ENCODE data around the gene ZNF473.

ZNF473 gene

DNA sequence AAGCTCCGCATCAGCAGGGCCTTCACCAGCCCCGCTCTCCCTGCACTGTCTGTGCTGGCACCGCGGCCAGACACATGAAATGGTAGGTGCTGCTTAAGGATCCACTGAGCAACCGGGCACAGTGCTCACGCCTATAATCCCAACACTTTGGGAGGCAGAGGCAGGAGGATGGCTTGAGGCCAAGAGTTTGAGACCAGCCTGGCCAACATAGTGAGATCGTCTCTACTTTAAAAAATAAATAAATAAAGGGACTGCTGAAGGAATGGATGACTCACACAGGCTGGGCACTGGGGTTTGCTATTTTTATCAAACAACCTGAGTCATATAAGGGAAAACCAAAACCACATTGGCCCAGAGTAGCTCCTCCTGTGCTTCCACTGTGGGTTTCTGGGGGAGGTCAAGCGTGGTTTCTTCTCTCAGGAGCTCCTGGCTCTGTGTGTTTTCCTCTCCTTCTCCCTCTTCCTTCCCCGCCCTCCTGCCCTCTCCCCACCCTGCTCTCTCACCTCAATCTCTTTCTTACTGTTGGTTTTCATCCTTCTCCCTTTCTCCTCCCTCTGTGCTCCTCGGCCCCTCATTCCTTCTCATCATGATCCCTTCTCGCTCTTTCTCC, 21.9 kb upstream of the ZNF473 start:
- DNase-seq: peak; percentile 58

GRCh38 chr19:50005428-50005827, 20.4 kb upstream of the ZNF473 start:
- no peak for DNase-seq

- no peak for DNase-seq
Measured at GRCh38 chr19:50007170-50007569, 18.6 kb upstream of the ZNF473 start.

GRCh38 chr19:50007947-50008346, 17.9 kb upstream of the ZNF473 start:
- no peak for DNase-seq

- peak; percentile 55 for DNase-seq
Measured at GRCh38 chr19:50008532-50008931, 17.3 kb upstream of the ZNF473 start.

DNA sequence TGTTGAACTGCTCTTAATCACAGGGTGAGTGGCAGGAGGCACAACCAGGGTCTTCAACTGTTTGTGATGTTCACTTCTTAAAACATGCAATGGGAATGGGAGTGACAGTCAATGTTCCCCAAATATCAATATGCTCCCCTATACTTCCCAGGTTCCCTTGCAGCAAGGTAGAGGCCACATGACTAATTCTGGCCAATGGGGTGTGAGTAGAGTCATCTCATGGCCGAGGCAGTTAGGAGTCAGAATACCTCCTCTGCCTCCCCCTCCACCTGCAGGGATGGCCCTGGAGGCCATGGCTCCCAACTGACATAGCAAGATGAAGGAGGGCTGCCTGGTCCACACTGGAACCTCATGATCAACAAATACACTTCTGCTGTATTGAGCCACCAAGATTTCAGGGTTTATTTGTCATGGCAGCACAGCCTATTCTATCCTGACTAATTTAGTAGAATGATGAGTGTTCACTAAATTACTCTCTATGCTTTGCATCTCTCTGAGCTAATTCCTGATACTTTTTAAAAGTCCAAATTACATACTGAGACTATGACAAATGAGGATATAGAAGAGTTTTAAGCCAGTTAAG, 9.5 kb upstream of the ZNF473 start:
- DNase-seq: no peak

GRCh38 chr19:50020481-50020880, 5.3 kb upstream of the ZNF473 start:
- DNase-seq: no peak

DNA sequence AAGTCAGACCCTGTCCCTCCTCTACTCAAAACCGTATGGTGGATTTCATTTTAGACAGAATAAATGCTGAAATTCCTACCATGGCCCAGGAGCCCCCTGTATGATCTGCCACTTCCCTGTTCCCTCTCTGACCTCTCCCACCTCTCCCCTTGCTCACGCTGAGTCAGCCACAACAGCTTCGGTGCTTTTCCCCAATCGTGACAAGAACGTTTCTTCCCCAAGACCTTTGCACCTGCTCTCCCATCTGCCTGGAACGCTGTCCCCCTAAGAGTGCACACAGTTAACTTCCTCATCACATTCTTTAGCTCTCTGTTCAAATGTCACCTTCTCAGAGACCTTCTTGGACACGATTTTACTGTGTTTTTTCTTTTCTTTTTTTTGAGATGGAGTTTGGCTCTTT, 3.0 kb upstream of the ZNF473 start:
- no peak for DNase-seq

GRCh38 chr19:50024719-50025021, 1.1 kb upstream of the ZNF473 start:
- no peak for DNase-seq

GRCh38 chr19:50025022-50025793, 597 bp upstream of the ZNF473 start, which contains the start of gene VRK3:
TSS of gene VRK3 (minus strand) at chr19:50025372. CDS start at chr19:50016162, 9,210 bp downstream.
- peak; percentile 79 for DNase-seq

GRCh38 chr19:50026550-50026906, 723 bp downstream of the ZNF473 start:
- no peak for DNase-seq

DNA sequence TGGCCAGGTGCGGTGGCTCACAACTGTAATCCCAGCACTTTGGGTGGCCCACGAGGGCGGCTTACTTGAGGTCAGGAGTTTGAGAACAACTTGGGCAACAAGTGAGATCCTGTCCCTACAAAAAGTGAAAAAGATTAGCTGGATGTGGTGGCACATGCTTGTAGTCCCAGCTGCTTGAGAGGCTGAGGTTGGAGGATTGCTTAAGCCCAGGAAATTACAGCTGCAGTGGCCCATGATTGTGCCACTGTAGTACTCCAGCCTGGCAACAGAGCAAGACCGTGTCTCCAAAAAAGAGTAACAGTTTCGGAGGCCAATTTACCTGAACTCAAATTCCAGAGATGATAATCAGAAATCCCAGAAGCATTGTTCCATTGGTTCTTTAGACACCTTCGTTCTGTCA, 4.4 kb downstream of the ZNF473 start:
- no peak for DNase-seq

GRCh38 chr19:50030937-50031336, 5.1 kb downstream of the ZNF473 start:
- DNase-seq: no peak

DNA sequence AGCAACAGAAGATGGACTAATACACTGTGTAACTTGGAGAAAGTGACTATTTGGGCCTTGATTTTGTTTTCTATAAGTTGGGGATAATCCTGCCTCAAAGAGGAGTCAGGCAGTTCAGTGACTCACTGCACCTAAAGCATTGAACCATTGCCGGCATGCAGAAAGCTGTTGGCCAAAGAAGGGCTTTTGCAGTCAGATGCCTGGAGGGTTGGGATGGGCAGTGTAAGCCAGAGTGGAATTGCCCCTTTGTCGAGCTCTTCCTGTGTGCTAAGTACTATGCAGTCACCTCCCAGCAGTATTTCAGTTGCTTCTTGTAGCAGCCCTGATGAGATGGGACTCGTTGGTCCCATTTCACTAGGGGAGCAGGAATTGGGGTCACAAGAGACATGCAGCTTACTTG, 11.1 kb downstream of the ZNF473 start:
- no peak for DNase-seq

DNA sequence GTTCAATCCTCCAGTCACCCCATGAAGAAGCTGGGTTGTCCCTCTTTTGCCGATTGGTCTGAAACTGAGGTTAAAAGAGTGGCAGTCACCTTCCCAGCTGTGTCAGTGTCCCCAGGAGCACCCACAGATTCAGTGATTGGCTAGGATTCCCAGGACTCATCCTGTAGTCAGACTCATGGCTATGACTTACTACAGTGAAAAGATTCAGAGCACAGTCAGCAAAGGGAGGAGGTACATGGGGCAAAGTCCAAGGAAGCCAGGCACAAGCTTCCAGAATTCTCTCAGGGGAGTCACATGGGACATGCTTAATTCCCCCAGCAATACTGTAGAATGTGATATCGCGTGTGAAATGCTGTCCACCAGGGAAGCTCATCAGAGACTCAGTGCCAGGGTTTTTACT, 14.2 kb downstream of the ZNF473 start:
- DNase-seq: no peak

DNA sequence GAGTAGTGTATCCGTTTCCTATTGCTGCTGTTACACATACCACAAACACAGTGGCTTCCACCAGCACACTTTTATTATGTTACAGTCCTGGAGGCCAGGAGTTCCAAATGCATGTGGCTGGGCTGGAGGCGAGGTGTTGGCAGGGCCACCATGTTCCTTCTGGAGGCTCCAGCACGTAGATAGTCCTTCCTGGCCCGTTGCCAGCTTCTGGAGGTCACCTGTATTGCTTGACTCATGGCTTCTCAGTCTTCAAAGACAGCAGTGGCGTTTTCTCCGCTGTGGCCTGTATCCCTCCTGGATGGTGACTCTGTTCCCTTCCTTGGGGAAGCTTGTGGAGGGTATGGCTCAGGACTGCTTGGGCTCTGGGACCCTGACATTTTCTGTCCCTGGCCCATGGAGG, 15.2 kb downstream of the ZNF473 start:
- DNase-seq: no peak

- no peak for DNase-seq
Measured at GRCh38 chr19:50042363-50043024, 16.7 kb downstream of the ZNF473 start.

GRCh38 chr19:50043967-50044366, 18.2 kb downstream of the ZNF473 start:
- DNase-seq: no peak

DNA sequence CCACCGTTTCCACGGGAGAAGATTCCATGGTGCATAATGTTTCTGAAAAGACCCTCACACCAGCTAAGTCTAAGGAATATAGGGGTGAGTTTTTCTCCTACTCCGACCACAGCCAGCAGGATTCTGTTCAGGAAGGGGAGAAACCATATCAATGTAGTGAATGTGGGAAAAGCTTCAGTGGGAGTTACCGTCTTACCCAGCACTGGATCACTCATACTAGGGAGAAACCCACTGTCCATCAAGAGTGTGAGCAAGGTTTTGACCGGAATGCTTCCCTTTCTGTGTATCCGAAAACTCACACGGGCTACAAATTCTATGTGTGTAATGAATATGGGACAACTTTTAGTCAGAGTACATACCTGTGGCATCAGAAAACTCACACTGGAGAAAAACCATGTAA, 19.1 kb downstream of the ZNF473 start:
- no peak for DNase-seq

GRCh38 chr19:50046649-50047503, 21.1 kb downstream of the ZNF473 start:
- DNase-seq: no peak

DNA sequence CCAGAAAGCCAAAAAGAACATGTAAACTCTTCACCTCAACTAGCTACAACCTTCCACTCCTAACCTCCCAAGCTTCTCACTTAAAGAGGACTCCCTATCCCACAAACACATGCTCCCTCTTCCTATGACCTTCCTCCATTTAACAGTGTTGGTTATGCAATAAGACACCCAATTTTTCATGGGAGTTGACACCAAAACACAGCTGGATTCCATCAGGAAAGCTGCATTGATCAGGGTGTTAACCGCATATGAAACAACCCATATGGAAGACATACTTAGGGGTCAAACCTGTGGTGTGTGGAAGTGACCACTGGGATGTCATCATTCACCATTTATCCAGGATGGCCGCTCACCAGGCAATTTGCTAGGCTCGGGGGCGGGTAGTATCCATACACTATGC, 21.9 kb downstream of the ZNF473 start:
- DNase-seq: no peak

- DNase-seq: no peak
Measured at GRCh38 chr19:50050406-50051227, 24.8 kb downstream of the ZNF473 start.
